Erythroblast (primary cell): ENCODE results near the gene HTR2A.

Source experiments
- GATA1 ChIP-seq: IDR thresholded peaks from 2 replicates; pipeline ENCODE4 v1.6.1; 2011; ENCODE audit warnings: low read depth, mild to moderate bottlenecking, control low read depth, low read length, moderate library complexity
- POLR2A ChIP-seq: IDR thresholded peaks from 2 replicates; pipeline ENCODE4 v1.6.1; 2011; ENCODE audit warnings: mild to moderate bottlenecking, low read length

GRCh38 chr13:46908501-46908900 is 11.6 kb upstream of the HTR2A start:
- TF ChIP-seq POLR2A (no peak), GATA1 (no peak)
